Ascending aorta (tissue), 2 donors: Measurements from ENCODE around the gene UCHL5. TPM values are rescaled to one million over a fixed set of nuclear protein-coding genes. Genes with fewer than 3 reads are reported as not detected.

Source experiments
- DNase-seq, 2 donors: peaks; one replicate each; pipeline ENCODE4 v3.0.0-alpha.2; 2019; ENCODE audit warnings: low spot score in 2 of 2
- H3K27ac ChIP-seq, 2 donors: fragments of 200-600 bp; sonication (generic); one replicate each; pipeline ENCODE4 v1.5.1; 2016 to 2017; ENCODE audit warnings: mild to moderate bottlenecking in 1 of 2
- H3K27me3 ChIP-seq: fragments of 200-600 bp; sonication (generic); one replicate; pipeline ENCODE4 v1.5.1; 2017
- H3K36me3 ChIP-seq, 2 donors: fragments of 200-600 bp; sonication (generic); one replicate each; pipeline ENCODE4 v1.5.1; 2016
- H3K4me1 ChIP-seq, 2 donors: fragments of 200-600 bp; sonication (generic); one replicate each; pipeline ENCODE4 v1.5.1; 2016 to 2017; ENCODE audit warnings: mild to moderate bottlenecking in 1 of 2
- H3K4me3 ChIP-seq, 2 donors: fragments of 200-600 bp; sonication (generic); one replicate each; pipeline ENCODE4 v1.5.1; 2016 to 2017; ENCODE audit warnings: mild to moderate bottlenecking in 1 of 2
- H3K9me3 ChIP-seq, 2 donors: fragments of 200-600 bp; sonication (generic); one replicate each; pipeline ENCODE4 v1.5.1; 2016
- CTCF ChIP-seq, 3 experiments: fragments of 200-600 bp in 2 of 3; fragments of 450-650 bp in 1 of 3; sonication (generic) in 2 of 3; IDR thresholded peaks; one replicate each; pipeline ENCODE4 v1.5.1; 2016 to 2019; ENCODE audit warnings: antibody characterized with exemption in 3 of 3, mild to moderate bottlenecking in 1 of 3, moderate library complexity in 1 of 3
- intact Hi-C: fragments of 100-400 bp; cut with DNase I; formaldehyde crosslinking; loops from one replicate; pipeline ENCODE4 v1.15.1; 2023
- total RNA-seq: library from RNA; depleted of rRNA; stranded (reverse); fragments of >200 nt; gene quantifications from one replicate; pipeline ENCODE4 v1.1.0, GENCODE V29; 2016

Gene UCHL5
- total RNA-seq, 1 donor from 2014 or later: 4.2 TPM

DNA sequence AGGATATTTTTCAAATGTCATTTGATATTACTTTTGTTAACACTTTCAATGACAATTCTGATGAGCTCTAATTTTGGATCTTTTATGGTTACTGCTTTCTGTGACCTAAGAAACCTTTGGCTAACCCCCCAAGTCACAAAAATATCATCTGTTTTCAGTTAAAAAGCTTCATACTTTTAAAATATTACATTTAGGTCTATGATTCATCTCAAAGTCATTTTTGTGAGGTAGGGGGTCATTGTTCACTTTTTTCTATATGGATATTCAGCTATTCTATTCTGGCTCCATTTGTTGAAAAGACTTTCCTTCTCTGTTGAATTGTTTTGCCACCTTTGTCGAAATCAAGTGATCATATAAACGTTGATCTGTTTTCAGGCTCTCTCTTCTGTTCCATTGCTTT is 44.8 kb downstream of the UCHL5 start:
- no peaks in the 10 kb centered on the region for H3K27me3 ChIP-seq
- no peaks in the 10 kb centered on the region for H3K9me3 ChIP-seq
- no peaks in the 10 kb centered on the region for H3K36me3 ChIP-seq
- H3K4me1 ChIP-seq: no peaks in the 10 kb centered on the region
- intact Hi-C loops: loop anchor here (10.0 kb wide), 1 partner anchor 390 kb away; no protein-coding TSS in a partner anchor
- no peak for DNase-seq
- H3K4me3 ChIP-seq: no peak overlapping the region
- no peak overlapping the region for H3K27ac ChIP-seq
- TF ChIP-seq CTCF (IDR thresholded peaks at IDR 0.05): no peak

- Histone ChIP-seq H3K4me1 (no peaks in the 10 kb centered on the region), H3K9me3 (no peaks in the 10 kb centered on the region), H3K27me3 (no peaks in the 10 kb centered on the region), H3K27ac (no peak overlapping the region), H3K4me3 (no peak overlapping the region), H3K36me3 (no peaks in the 10 kb centered on the region)
- intact Hi-C loops: loop anchor here (10.0 kb wide), 1 partner anchor 389 kb away; no protein-coding TSS in a partner anchor
- no peak for TF ChIP-seq CTCF (IDR thresholded peaks at IDR 0.05)
- DNase-seq: no peak
Observed at GRCh38 chr1:193013707-193014106, 45.5 kb downstream of the UCHL5 start.

DNA sequence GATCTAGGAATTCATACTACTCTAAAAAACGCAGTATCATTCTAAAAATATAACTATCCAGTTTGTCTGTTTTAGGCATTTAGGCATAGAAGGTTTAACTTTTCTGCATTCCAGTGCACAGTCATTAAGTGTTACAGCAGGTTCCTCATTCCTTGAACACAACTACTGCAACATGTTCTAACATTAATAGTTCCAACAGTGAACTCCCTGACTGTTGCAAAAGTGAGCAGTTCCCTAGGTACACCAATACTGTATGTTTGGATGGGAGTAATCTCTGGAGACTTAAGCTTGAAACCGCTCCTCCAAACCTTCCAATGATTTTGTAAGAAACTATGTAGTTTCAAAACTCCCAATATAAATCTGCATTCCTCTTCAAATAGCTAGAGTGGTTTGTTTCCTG is 46.2 kb downstream of the UCHL5 start:
- intact Hi-C loops: loop anchor here (10.0 kb wide), 1 partner anchor 388 kb away; no protein-coding TSS in a partner anchor
- H3K4me3 ChIP-seq: no peak overlapping the region
- H3K4me1 ChIP-seq: no peaks in the 10 kb centered on the region
- H3K27me3 ChIP-seq: no peaks in the 10 kb centered on the region
- TF ChIP-seq CTCF (IDR thresholded peaks at IDR 0.05): no peak
- H3K9me3 ChIP-seq: no peaks in the 10 kb centered on the region
- H3K27ac ChIP-seq: no peak overlapping the region
- DNase-seq: no peak
- no peaks in the 10 kb centered on the region for H3K36me3 ChIP-seq

GRCh38 chr1:193011406-193011805 is 47.8 kb downstream of the UCHL5 start:
- Histone ChIP-seq H3K27ac (no peak overlapping the region), H3K4me1 (no peaks in the 10 kb centered on the region), H3K27me3 (no peaks in the 10 kb centered on the region), H3K9me3 (no peaks in the 10 kb centered on the region), H3K4me3 (no peak overlapping the region), H3K36me3 (no peaks in the 10 kb centered on the region)
- TF ChIP-seq CTCF (IDR thresholded peaks at IDR 0.05): no peak
- intact Hi-C loops: loop anchor here (10.0 kb wide), 1 partner anchor 387 kb away; no protein-coding TSS in a partner anchor
- DNase-seq: no peak

DNA sequence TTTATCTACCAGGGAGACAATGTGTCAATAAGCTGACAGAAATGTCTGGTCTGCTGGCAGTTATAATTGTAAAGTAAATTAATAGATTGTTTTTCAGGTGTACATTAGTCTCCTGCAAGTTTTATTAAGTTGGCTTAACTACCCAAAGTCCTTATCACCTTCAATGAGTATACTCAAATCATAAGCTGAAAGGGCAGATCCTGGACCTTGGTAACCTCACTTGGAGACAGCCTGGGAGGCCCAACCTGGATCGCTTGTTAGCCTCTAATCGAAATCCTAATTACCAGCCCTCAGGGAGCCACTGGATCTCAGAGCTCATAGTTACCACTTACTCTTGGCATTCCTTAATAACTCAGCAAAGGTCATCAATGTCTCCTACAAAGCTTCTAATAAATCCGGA is 49.7 kb downstream of the UCHL5 start:
- TF ChIP-seq CTCF (IDR thresholded peaks at IDR 0.05): no peak
- no peaks in the 10 kb centered on the region for H3K4me1 ChIP-seq
- intact Hi-C loops: no loop called here

GRCh38 chr1:193005785-193006184 is 53.4 kb downstream of the UCHL5 start:
- no peaks in the 10 kb centered on the region for H3K27me3 ChIP-seq
- intact Hi-C loops: no loop called here
- no peaks in the 10 kb centered on the region for H3K4me1 ChIP-seq
- TF ChIP-seq CTCF (IDR thresholded peaks at IDR 0.05): no peak
- no peak overlapping the region for H3K27ac ChIP-seq
- H3K9me3 ChIP-seq: peaks cover 0 to 12% of the 10 kb centered on the region in 2 donors
- peaks cover 0 to 7% of the 10 kb centered on the region in 2 donors for H3K36me3 ChIP-seq
- H3K4me3 ChIP-seq: no peak overlapping the region
- no peak for DNase-seq

More for the DNA sequence above, 49.7 kb downstream of the UCHL5 start:
- Histone ChIP-seq H3K9me3 (peaks cover 0 to 4% of the 10 kb centered on the region in 2 donors), H3K27me3 (no peaks in the 10 kb centered on the region), H3K36me3 (no peaks in the 10 kb centered on the region), H3K4me3 (no peak overlapping the region), H3K27ac (no peak overlapping the region)
- no peak for DNase-seq
